NT2/D1 (cell line): ENCODE results near the gene PIR.

Experiments used
- SUZ12 ChIP-seq: IDR thresholded peaks from 2 replicates; pipeline ENCODE4 v1.6.1; 2011; ENCODE audit not compliant: insufficient read length, insufficient read depth; ENCODE audit errors: extremely low read depth
- YY1 ChIP-seq: IDR thresholded peaks from 2 replicates; pipeline ENCODE4 v1.6.1; 2011; ENCODE audit not compliant: insufficient read length, insufficient read depth
- ZNF274 ChIP-seq: IDR thresholded peaks from 2 replicates; pipeline ENCODE4 v1.6.1; 2011; ENCODE audit warnings: mild to moderate bottlenecking, low read depth, low read length

DNA sequence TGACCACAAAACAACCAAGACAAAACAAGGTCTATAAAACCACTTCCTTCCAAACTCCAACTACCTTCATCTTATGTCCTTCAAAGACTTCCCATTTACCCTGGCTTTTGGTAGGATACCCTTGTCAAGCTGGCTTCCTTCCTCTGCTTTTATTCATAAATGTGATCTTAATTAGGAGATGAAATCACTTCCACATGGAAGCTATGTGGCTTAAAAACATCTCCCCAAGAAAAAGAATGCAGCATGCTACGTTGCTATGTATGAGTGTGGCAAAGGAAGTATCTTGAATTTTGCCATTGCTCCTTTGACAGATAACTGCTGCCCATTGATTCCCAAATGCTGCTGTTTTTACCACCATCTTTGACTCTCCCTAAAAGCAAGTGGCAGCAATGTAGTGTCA is 62.5 kb downstream of the PIR start:
- TF ChIP-seq ZNF274 (no peak), YY1 (no peak), SUZ12 (no peak)
